NCI-H524 (cell line): ENCODE results near the gene GSTM4.
A peak's percentile ranks its signal among the peaks of the same experiment; 100 is the strongest.
"Not testable (repeated sequence)": the region's sequence is repeated elsewhere in the genome, so short reads cannot be mapped to it uniquely, and the experiment has no call there.

Experiments used
- DNase-seq, 2 experiments: peaks; one replicate each; lab custom pipeline; 2025; lab: John Stamatoyannopoulos, UW

Gene GSTM4

GRCh38 chr1:109637446-109637845 lies 18.5 kb upstream of the GSTM4 start:
- no peak for DNase-seq

- DNase-seq = no peak
Measured at GRCh38 chr1:109639063-109639840, 16.6 kb upstream of the GSTM4 start.

- DNase-seq = no peak
Measured at GRCh38 chr1:109639841-109640184, 16.1 kb upstream of the GSTM4 start.

GRCh38 chr1:109640285-109640865 lies 15.5 kb upstream of the GSTM4 start:
- peak in 1 of 2 experiments; percentile 66 for DNase-seq

- no peak for DNase-seq
Measured at GRCh38 chr1:109641078-109641740, 14.7 kb upstream of the GSTM4 start.

GRCh38 chr1:109641861-109642260 lies 14.0 kb upstream of the GSTM4 start:
- no peak for DNase-seq

- no peak for DNase-seq
Measured at GRCh38 chr1:109642626-109643025, 13.3 kb upstream of the GSTM4 start.

- DNase-seq = peak; percentile 34 to 64
Measured at GRCh38 chr1:109643385-109644230, 12.3 kb upstream of the GSTM4 start.

GRCh38 chr1:109644670-109645069 lies 11.2 kb upstream of the GSTM4 start:
- DNase-seq = no peak

- no peak for DNase-seq
Measured at GRCh38 chr1:109649491-109649914, 6.4 kb upstream of the GSTM4 start.

GRCh38 chr1:109650609-109651008 lies 5.3 kb upstream of the GSTM4 start:
- no peak for DNase-seq

- no peak for DNase-seq
Measured at GRCh38 chr1:109652402-109652801, 3.5 kb upstream of the GSTM4 start.

GRCh38 chr1:109653306-109653705 lies 2.6 kb upstream of the GSTM4 start:
- no peak for DNase-seq

- no peak for DNase-seq
Measured at GRCh38 chr1:109654519-109654918, 1.4 kb upstream of the GSTM4 start.

GRCh38 chr1:109657395-109657794 lies 1.5 kb downstream of the GSTM4 start:
- DNase-seq = no peak

GRCh38 chr1:109657970-109658369 lies 2.1 kb downstream of the GSTM4 start:
- DNase-seq = no peak

GRCh38 chr1:109658533-109659042 lies 2.7 kb downstream of the GSTM4 start:
- DNase-seq = no peak

GRCh38 chr1:109659145-109659544 lies 3.2 kb downstream of the GSTM4 start:
- DNase-seq = no peak

- DNase-seq = peak; percentile 74 to 92
Measured at GRCh38 chr1:109659997-109660690, 4.2 kb downstream of the GSTM4 start.

GRCh38 chr1:109660691-109661026 lies 4.8 kb downstream of the GSTM4 start:
- not testable (repeated sequence) for DNase-seq

- DNase-seq = no peak
Measured at GRCh38 chr1:109661391-109661790, 5.5 kb downstream of the GSTM4 start.

GRCh38 chr1:109664671-109665070 lies 8.8 kb downstream of the GSTM4 start:
- no peak for DNase-seq
